Neural cell (in vitro differentiated cells): ENCODE results near the gene SLC37A3.

ENCODE experiments used
- EP300 ChIP-seq: fragments of 450-650 bp; conservative IDR thresholded peaks from 2 replicates; pipeline ENCODE4 v1.6.1; 2014; ENCODE audit warnings: antibody characterized with exemption, mild to moderate bottlenecking, moderate library complexity; ENCODE audit not compliant: poor library complexity, severe bottlenecking
- EZH2 ChIP-seq: fragments of 200-600, 300-800 bp; shearing (Covaris generic), sonication (generic); IDR thresholded peaks from 2 replicates; pipeline ENCODE4 v1.6.1; 2014; ENCODE audit warnings: antibody characterized with exemption, low read length, borderline replicate concordance, mild to moderate bottlenecking; ENCODE audit not compliant: insufficient read depth, poor library complexity, severe bottlenecking
- MXI1 ChIP-seq: fragments of 450-650 bp; conservative IDR thresholded peaks from 2 replicates; pipeline ENCODE4 v1.6.1; 2014; ENCODE audit warnings: antibody characterized with exemption, mild to moderate bottlenecking; ENCODE audit not compliant: poor library complexity, severe bottlenecking
- POLR2AphosphoS5 ChIP-seq: IDR thresholded peaks from 2 replicates; pipeline ENCODE4 v1.6.1; 2012
- RAD21 ChIP-seq: fragments of 450-650 bp; conservative IDR thresholded peaks from 2 replicates; pipeline ENCODE4 v1.6.1; 2014; ENCODE audit warnings: antibody characterized with exemption, mild to moderate bottlenecking, moderate library complexity
- SMC3 ChIP-seq: fragments of 450-650 bp; conservative IDR thresholded peaks from 2 replicates; pipeline ENCODE4 v1.6.1; 2014; ENCODE audit warnings: antibody characterized with exemption, mild to moderate bottlenecking, moderate library complexity; ENCODE audit not compliant: poor library complexity
- TF ChIP-seq, protein P1 (sequence below): fragments of 450-650 bp; IDR thresholded peaks from 2 replicates; pipeline ENCODE4 v1.5.1; 2014; ENCODE audit warnings: antibody characterized with exemption, mild to moderate bottlenecking, moderate library complexity; ENCODE audit not compliant: poor library complexity, severe bottlenecking
- TF ChIP-seq, protein P2 (sequence below): IDR thresholded peaks from 2 replicates; pipeline ENCODE4 v1.6.1; 2012; ENCODE audit warnings: borderline replicate concordance

DNA sequence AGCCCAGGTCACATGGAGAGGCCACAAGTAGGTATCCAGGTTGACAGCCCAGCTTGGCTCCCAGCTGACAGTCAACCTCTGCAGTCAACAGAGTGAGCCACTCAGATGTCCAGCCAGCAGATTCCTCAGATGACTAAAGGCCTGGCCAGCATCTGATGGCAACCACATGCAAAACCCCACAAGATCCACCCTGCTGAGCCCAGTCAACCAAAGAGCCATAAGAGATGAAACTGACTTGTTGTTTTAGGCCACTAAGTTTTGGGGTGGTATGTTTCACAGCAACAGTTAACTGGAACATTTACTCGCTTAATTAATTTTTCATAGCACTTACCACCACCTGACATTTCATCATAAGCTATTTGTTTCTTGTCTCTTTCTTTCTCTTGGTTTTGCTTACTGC is 114.3 kb downstream of the SLC37A3 start:
- TF ChIP-seq EP300 (no peak), RAD21 (no peak), POLR2AphosphoS5 (no peak), EZH2 (no peak), SMC3 (no peak), MXI1 (no peak)
- TF ChIP-seq, protein P1, sequence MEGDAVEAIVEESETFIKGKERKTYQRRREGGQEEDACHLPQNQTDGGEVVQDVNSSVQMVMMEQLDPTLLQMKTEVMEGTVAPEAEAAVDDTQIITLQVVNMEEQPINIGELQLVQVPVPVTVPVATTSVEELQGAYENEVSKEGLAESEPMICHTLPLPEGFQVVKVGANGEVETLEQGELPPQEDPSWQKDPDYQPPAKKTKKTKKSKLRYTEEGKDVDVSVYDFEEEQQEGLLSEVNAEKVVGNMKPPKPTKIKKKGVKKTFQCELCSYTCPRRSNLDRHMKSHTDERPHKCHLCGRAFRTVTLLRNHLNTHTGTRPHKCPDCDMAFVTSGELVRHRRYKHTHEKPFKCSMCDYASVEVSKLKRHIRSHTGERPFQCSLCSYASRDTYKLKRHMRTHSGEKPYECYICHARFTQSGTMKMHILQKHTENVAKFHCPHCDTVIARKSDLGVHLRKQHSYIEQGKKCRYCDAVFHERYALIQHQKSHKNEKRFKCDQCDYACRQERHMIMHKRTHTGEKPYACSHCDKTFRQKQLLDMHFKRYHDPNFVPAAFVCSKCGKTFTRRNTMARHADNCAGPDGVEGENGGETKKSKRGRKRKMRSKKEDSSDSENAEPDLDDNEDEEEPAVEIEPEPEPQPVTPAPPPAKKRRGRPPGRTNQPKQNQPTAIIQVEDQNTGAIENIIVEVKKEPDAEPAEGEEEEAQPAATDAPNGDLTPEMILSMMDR, result no peak
- TF ChIP-seq, protein P2, sequence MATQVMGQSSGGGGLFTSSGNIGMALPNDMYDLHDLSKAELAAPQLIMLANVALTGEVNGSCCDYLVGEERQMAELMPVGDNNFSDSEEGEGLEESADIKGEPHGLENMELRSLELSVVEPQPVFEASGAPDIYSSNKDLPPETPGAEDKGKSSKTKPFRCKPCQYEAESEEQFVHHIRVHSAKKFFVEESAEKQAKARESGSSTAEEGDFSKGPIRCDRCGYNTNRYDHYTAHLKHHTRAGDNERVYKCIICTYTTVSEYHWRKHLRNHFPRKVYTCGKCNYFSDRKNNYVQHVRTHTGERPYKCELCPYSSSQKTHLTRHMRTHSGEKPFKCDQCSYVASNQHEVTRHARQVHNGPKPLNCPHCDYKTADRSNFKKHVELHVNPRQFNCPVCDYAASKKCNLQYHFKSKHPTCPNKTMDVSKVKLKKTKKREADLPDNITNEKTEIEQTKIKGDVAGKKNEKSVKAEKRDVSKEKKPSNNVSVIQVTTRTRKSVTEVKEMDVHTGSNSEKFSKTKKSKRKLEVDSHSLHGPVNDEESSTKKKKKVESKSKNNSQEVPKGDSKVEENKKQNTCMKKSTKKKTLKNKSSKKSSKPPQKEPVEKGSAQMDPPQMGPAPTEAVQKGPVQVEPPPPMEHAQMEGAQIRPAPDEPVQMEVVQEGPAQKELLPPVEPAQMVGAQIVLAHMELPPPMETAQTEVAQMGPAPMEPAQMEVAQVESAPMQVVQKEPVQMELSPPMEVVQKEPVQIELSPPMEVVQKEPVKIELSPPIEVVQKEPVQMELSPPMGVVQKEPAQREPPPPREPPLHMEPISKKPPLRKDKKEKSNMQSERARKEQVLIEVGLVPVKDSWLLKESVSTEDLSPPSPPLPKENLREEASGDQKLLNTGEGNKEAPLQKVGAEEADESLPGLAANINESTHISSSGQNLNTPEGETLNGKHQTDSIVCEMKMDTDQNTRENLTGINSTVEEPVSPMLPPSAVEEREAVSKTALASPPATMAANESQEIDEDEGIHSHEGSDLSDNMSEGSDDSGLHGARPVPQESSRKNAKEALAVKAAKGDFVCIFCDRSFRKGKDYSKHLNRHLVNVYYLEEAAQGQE, result no peak
